NOMO-1 (cell line): ENCODE measurements around the gene ITPR3.

Source experiments
- DNase-seq, 2 experiments: peaks; one replicate each; lab custom pipeline; 2025; ENCODE audit not compliant: unreplicated experiment in 2 of 2; lab: John Stamatoyannopoulos, UW

ITPR3 gene

GRCh38 chr6:33727932-33728331 is 106.8 kb downstream of the ITPR3 start:
- no peak for DNase-seq

- DNase-seq, result no peak
These were observed 107.3 kb downstream of the ITPR3 start for GRCh38 chr6:33728438-33728837.

GRCh38 chr6:33729059-33729458 is 107.9 kb downstream of the ITPR3 start:
- DNase-seq, result no peak

- DNase-seq, result no peak
These were observed 109.5 kb downstream of the ITPR3 start for GRCh38 chr6:33730611-33731010.

GRCh38 chr6:33731035-33731434 is 109.9 kb downstream of the ITPR3 start:
- DNase-seq, result no peak

GRCh38 chr6:33731751-33732282 is 110.7 kb downstream of the ITPR3 start:
- no peak for DNase-seq

GRCh38 chr6:33732385-33732784 is 111.3 kb downstream of the ITPR3 start:
- DNase-seq, result no peak

GRCh38 chr6:33732817-33733708 is 111.9 kb downstream of the ITPR3 start:
- DNase-seq, result no peak

GRCh38 chr6:33733709-33734007 is 112.5 kb downstream of the ITPR3 start:
- no peak for DNase-seq

GRCh38 chr6:33735216-33735615 is 114.1 kb downstream of the ITPR3 start:
- no peak for DNase-seq

GRCh38 chr6:33737267-33738026 is 116.3 kb downstream of the ITPR3 start:
- DNase-seq, result no peak

GRCh38 chr6:33738153-33738552 is 117.0 kb downstream of the ITPR3 start:
- no peak for DNase-seq

GRCh38 chr6:33738879-33739278 is 117.8 kb downstream of the ITPR3 start:
- DNase-seq, result no peak

- no peak for DNase-seq
These were observed 118.4 kb downstream of the ITPR3 start for GRCh38 chr6:33739571-33739970.

- no peak for DNase-seq
These were observed 119.1 kb downstream of the ITPR3 start for GRCh38 chr6:33740204-33740608.

GRCh38 chr6:33740794-33741193 is 119.7 kb downstream of the ITPR3 start:
- no peak for DNase-seq

- no peak for DNase-seq
These were observed 121.0 kb downstream of the ITPR3 start for GRCh38 chr6:33742092-33742491.

- DNase-seq, result no peak
These were observed 121.7 kb downstream of the ITPR3 start for GRCh38 chr6:33742837-33743236.

GRCh38 chr6:33744001-33744848 is 123.1 kb downstream of the ITPR3 start:
- DNase-seq, result peak; percentile 9 to 34

- no peak for DNase-seq
These were observed 123.9 kb downstream of the ITPR3 start for GRCh38 chr6:33744895-33745546.
